ENCODE results near the gene CLDN2.

Gene CLDN2

GRCh38 chrX:106949366-106949765 lies 29.2 kb downstream of the CLDN2 start:
- Histone ChIP-seq H3K27me3 (peaks cover 64 to 96% (median 88%) of the 10 kb centered on the region in 11 experiments), H3K27ac (no peak overlapping the region), H3K4me1 (no peaks in the 10 kb centered on the region), H3K4me2 (no peak overlapping the region), H3K4me3 (no peak overlapping the region), H4K20me1 (no peaks in the 10 kb centered on the region), H3K9me3 (replicated peaks in 1 of 11) (no peaks in the 10 kb centered on the region), H3K36me3 (no peaks in the 10 kb centered on the region), H3K9ac (no peak overlapping the region)
- no peak for TF ChIP-seq Cebpa-rat (IDR thresholded peaks at IDR 0.05)

- Histone ChIP-seq H3K4me2 (no peak overlapping the region), H3K4me1 (no peaks in the 10 kb centered on the region), H3K36me3 (no peaks in the 10 kb centered on the region), H3K27me3 (peaks cover 61 to 95% (median 88%) of the 10 kb centered on the region in 11 experiments), H3K27ac (no peak overlapping the region), H4K20me1 (no peaks in the 10 kb centered on the region), H3K4me3 (no peak overlapping the region), H3K9ac (no peak overlapping the region), H3K9me3 (replicated peaks in 1 of 11) (no peaks in the 10 kb centered on the region)
- no peak for TF ChIP-seq Cebpa-rat (IDR thresholded peaks at IDR 0.05)
These were observed 30.2 kb downstream of the CLDN2 start for GRCh38 chrX:106950381-106950780.

GRCh38 chrX:106951230-106951629 lies 31.0 kb downstream of the CLDN2 start:
- TF ChIP-seq Cebpa-rat (IDR thresholded peaks at IDR 0.05), result peak in 10 of 11 experiments; percentile 59 to 92 (median 74); a peak in 18 of 22 replicates
- Histone ChIP-seq H3K4me2 (no peak overlapping the region), H3K4me1 (no peaks in the 10 kb centered on the region), H3K27ac (no peak overlapping the region), H3K9ac (no peak overlapping the region), H3K27me3 (peaks cover 61 to 95% (median 88%) of the 10 kb centered on the region in 11 experiments), H3K4me3 (no peak overlapping the region), H3K9me3 (replicated peaks in 1 of 11) (no peaks in the 10 kb centered on the region), H4K20me1 (no peaks in the 10 kb centered on the region), H3K36me3 (no peaks in the 10 kb centered on the region)

GRCh38 chrX:106952089-106952488 lies 31.9 kb downstream of the CLDN2 start:
- Histone ChIP-seq H3K27me3 (peaks cover 62 to 95% (median 89%) of the 10 kb centered on the region in 11 experiments), H3K9me3 (replicated peaks in 1 of 11) (no peaks in the 10 kb centered on the region)
- no peak for TF ChIP-seq Cebpa-rat (IDR thresholded peaks at IDR 0.05)

GRCh38 chrX:106952538-106952937 lies 32.3 kb downstream of the CLDN2 start:
- Histone ChIP-seq H3K27me3 (peaks cover 65 to 97% (median 91%) of the 10 kb centered on the region in 11 experiments), H3K4me3 (no peak overlapping the region), H3K9ac (no peak overlapping the region), H3K27ac (no peak overlapping the region), H3K4me2 (no peak overlapping the region), H3K9me3 (replicated peaks in 1 of 11) (no peaks in the 10 kb centered on the region), H4K20me1 (no peaks in the 10 kb centered on the region), H3K4me1 (no peaks in the 10 kb centered on the region), H3K36me3 (no peaks in the 10 kb centered on the region)
- no peak for TF ChIP-seq Cebpa-rat (IDR thresholded peaks at IDR 0.05)

More at GRCh38 chrX:106952089-106952488, 31.9 kb downstream of the CLDN2 start:
- Histone ChIP-seq H3K4me1 (no peaks in the 10 kb centered on the region), H4K20me1 (no peaks in the 10 kb centered on the region), H3K4me3 (no peak overlapping the region), H3K36me3 (no peaks in the 10 kb centered on the region), H3K4me2 (no peak overlapping the region), H3K9ac (no peak overlapping the region), H3K27ac (no peak overlapping the region)

GRCh38 chrX:106952988-106953387 lies 32.8 kb downstream of the CLDN2 start:
- no peak for TF ChIP-seq Cebpa-rat (IDR thresholded peaks at IDR 0.05)
- H3K9me3 ChIP-seq (replicated peaks in 1 of 11), result no peaks in the 10 kb centered on the region
- H3K4me1 ChIP-seq, result no peaks in the 10 kb centered on the region
- no peak overlapping the region for H3K9ac ChIP-seq
- H3K27ac ChIP-seq, result no peak overlapping the region
- H3K27me3 ChIP-seq, result peaks cover 68 to 97% (median 92%) of the 10 kb centered on the region in 11 experiments
- H4K20me1 ChIP-seq, result no peaks in the 10 kb centered on the region
- no peak overlapping the region for H3K4me2 ChIP-seq
- H3K36me3 ChIP-seq, result no peaks in the 10 kb centered on the region
- H3K4me3 ChIP-seq, result no peak overlapping the region

GRCh38 chrX:106954041-106954440 lies 33.8 kb downstream of the CLDN2 start:
- no peaks in the 10 kb centered on the region for H4K20me1 ChIP-seq
- H3K9me3 ChIP-seq (replicated peaks in 1 of 11), result no peaks in the 10 kb centered on the region
- H3K4me2 ChIP-seq, result no peak overlapping the region
- H3K27ac ChIP-seq, result no peak overlapping the region
- H3K36me3 ChIP-seq, result no peaks in the 10 kb centered on the region
- H3K4me1 ChIP-seq, result no peaks in the 10 kb centered on the region
- H3K27me3 ChIP-seq, result peaks cover 67 to 98% (median 92%) of the 10 kb centered on the region in 11 experiments
- no peak overlapping the region for H3K9ac ChIP-seq
- no peak for TF ChIP-seq Cebpa-rat (IDR thresholded peaks at IDR 0.05)
- H3K4me3 ChIP-seq, result no peak overlapping the region

GRCh38 chrX:106955004-106955772 lies 35.0 kb downstream of the CLDN2 start:
- Histone ChIP-seq H4K20me1 (no peaks in the 10 kb centered on the region; a peak in 1 of 22 replicates), H3K4me3 (no peak overlapping the region), H3K4me1 (no peaks in the 10 kb centered on the region), H3K27me3 (peaks cover 67 to 98% (median 92%) of the 10 kb centered on the region in 11 experiments), H3K36me3 (no peaks in the 10 kb centered on the region), H3K27ac (no peak overlapping the region), H3K9ac (no peak overlapping the region), H3K9me3 (replicated peaks in 1 of 11) (no peaks in the 10 kb centered on the region), H3K4me2 (no peak overlapping the region)
- TF ChIP-seq Cebpa-rat (IDR thresholded peaks at IDR 0.05), result no peak

GRCh38 chrX:106957856-106958255 lies 37.7 kb downstream of the CLDN2 start:
- no peaks in the 10 kb centered on the region; a peak in 1 of 22 replicates for H4K20me1 ChIP-seq
- no peak for TF ChIP-seq Cebpa-rat (IDR thresholded peaks at IDR 0.05)
- H3K4me2 ChIP-seq, result no peak overlapping the region
- no peaks in the 10 kb centered on the region for H3K4me1 ChIP-seq
- H3K27me3 ChIP-seq, result peaks cover 81 to 99% (median 96%) of the 10 kb centered on the region in 11 experiments
- peaks cover 0 to 7% (median 4%) of the 10 kb centered on the region in 11 experiments; a peak in 6 of 22 replicates for H3K36me3 ChIP-seq
- no peak overlapping the region for H3K9ac ChIP-seq
- no peak overlapping the region for H3K4me3 ChIP-seq
- H3K9me3 ChIP-seq (replicated peaks in 1 of 11), result peaks cover 5 to 14% (median 8%) of the 10 kb centered on the region in 11 experiments; a peak in 13 of 22 replicates
- H3K27ac ChIP-seq, result no peak overlapping the region

- Histone ChIP-seq H3K4me2 (no peak overlapping the region), H3K27me3 (peaks cover 93 to 100% (median 100%) of the 10 kb centered on the region in 11 experiments), H3K4me1 (no peaks in the 10 kb centered on the region), H3K9ac (no peak overlapping the region), H3K36me3 (peaks cover 0 to 7% (median 4%) of the 10 kb centered on the region in 11 experiments; a peak in 6 of 22 replicates), H3K4me3 (no peak overlapping the region), H3K27ac (no peak overlapping the region), H4K20me1 (no peaks in the 10 kb centered on the region; a peak in 1 of 22 replicates), H3K9me3 (replicated peaks in 1 of 11) (peaks cover 5 to 20% (median 11%) of the 10 kb centered on the region in 11 experiments; a peak in 13 of 22 replicates)
- TF ChIP-seq Cebpa-rat (IDR thresholded peaks at IDR 0.05), result no peak
These were observed 39.7 kb downstream of the CLDN2 start for GRCh38 chrX:106959901-106960300.

Data from BLaER1 treated with 17β-estradiol and CSF1 and Interleukin-3, amounts not matched to agents 10 nM and 100 nM (cell line).